ENCODE measurements around the gene ATP10B. TPM values are rescaled to one million over a fixed set of nuclear protein-coding genes. Genes with fewer than 3 reads are reported as not detected.

Gene ATP10B
- polyA plus RNA-seq, 1 donor (not counting 4 experiments of a cell fraction or from before 2014, with no cell fraction given) = 0.25 TPM

- no peaks in the 10 kb centered on the region for H3K36me3 ChIP-seq (ENCODE audit: control insufficient read depth in 2 of 2, extremely low read depth in 1 of 2, insufficient read depth in 2 of 2, low read length in 2 of 2)
- H3K9me3 ChIP-seq (ENCODE audit: control insufficient read depth, low read depth, low read length) = no peaks in the 10 kb centered on the region
- dilution Hi-C loops (cut with MboI; ENCODE audit: extremely low pct_ligation_motif_present, low sequenced_read_pairs) = no loop called here
- no peak for FAIRE-seq
- H3K4me1 ChIP-seq (ENCODE audit: control insufficient read depth, extremely low read depth, insufficient read depth, low read length) = no peaks in the 10 kb centered on the region
- no peak for DNase-seq (ENCODE audit: low read depth, low spot score)
- no peak overlapping the region for H3K4me2 ChIP-seq (ENCODE audit: control insufficient read depth, extremely low read depth, insufficient read depth, low read depth, low read length)
- no peaks in the 10 kb centered on the region for H3K27me3 ChIP-seq (ENCODE audit: control insufficient read depth, extremely low read depth, insufficient read depth, low read length)
- no peak overlapping the region for H3K9ac ChIP-seq (ENCODE audit: control insufficient read depth, extremely low read depth, insufficient read depth, low read length)
- H3K27ac ChIP-seq (ENCODE audit: control insufficient read depth, insufficient read depth, low read length) = no peak overlapping the region
- H3K4me3 ChIP-seq (ENCODE audit: control insufficient read depth in 2 of 3, extremely low read depth in 1 of 3, insufficient read depth in 2 of 3, low read depth in 1 of 3, low read length in 3 of 3) = no peak overlapping the region
- no peaks in the 10 kb centered on the region for H3K79me2 ChIP-seq (ENCODE audit: control insufficient read depth, insufficient read depth, low read length)
- H3K9me1 ChIP-seq (ENCODE audit: control insufficient read depth, extremely low read depth, insufficient read depth, low read length) = no peaks in the 10 kb centered on the region
- no peak overlapping the region for H2AFZ ChIP-seq (ENCODE audit: control insufficient read depth, low read length)
- no peaks in the 10 kb centered on the region for H4K20me1 ChIP-seq (ENCODE audit: control insufficient read depth, extremely low read depth, insufficient read depth, low read length)
- TF ChIP-seq EZH2 (IDR thresholded peaks at IDR 0.05; ENCODE audit: low read length) (no peak), CTCF (optimal IDR thresholded peaks at IDR 0.05 in 1 of 3, IDR thresholded peaks at IDR 0.05 in 1 of 3, conservative IDR thresholded peaks at IDR 0.05 in 1 of 3; ENCODE audit: extremely low read depth in 1 of 3, insufficient read depth in 2 of 3, low read length in 3 of 3) (no peak)
Measured at GRCh38 chr5:160749682-160750081, 102.3 kb downstream of the ATP10B start.

- dilution Hi-C loops (cut with MboI; ENCODE audit: extremely low pct_ligation_motif_present, low sequenced_read_pairs) = no loop called here
- H3K9ac ChIP-seq (ENCODE audit: control insufficient read depth, extremely low read depth, insufficient read depth, low read length) = no peak overlapping the region
- no peaks in the 10 kb centered on the region for H3K4me1 ChIP-seq (ENCODE audit: control insufficient read depth, extremely low read depth, insufficient read depth, low read length)
- no peaks in the 10 kb centered on the region for H3K9me3 ChIP-seq (ENCODE audit: control insufficient read depth, low read depth, low read length)
- no peak for FAIRE-seq
- H3K9me1 ChIP-seq (ENCODE audit: control insufficient read depth, extremely low read depth, insufficient read depth, low read length) = no peaks in the 10 kb centered on the region
- no peaks in the 10 kb centered on the region for H3K27me3 ChIP-seq (ENCODE audit: control insufficient read depth, extremely low read depth, insufficient read depth, low read length)
- no peak for TF ChIP-seq EZH2 (IDR thresholded peaks at IDR 0.05; ENCODE audit: low read length)
- TF ChIP-seq CTCF (optimal IDR thresholded peaks at IDR 0.05 in 1 of 3, IDR thresholded peaks at IDR 0.05 in 1 of 3, conservative IDR thresholded peaks at IDR 0.05 in 1 of 3; ENCODE audit: extremely low read depth in 1 of 3, insufficient read depth in 2 of 3, low read length in 3 of 3) = no peak
- H4K20me1 ChIP-seq (ENCODE audit: control insufficient read depth, extremely low read depth, insufficient read depth, low read length) = no peaks in the 10 kb centered on the region
- no peak overlapping the region for H3K4me2 ChIP-seq (ENCODE audit: control insufficient read depth, extremely low read depth, insufficient read depth, low read depth, low read length)
- H3K4me3 ChIP-seq (ENCODE audit: control insufficient read depth in 2 of 3, extremely low read depth in 1 of 3, insufficient read depth in 2 of 3, low read depth in 1 of 3, low read length in 3 of 3) = no peak overlapping the region
- H3K79me2 ChIP-seq (ENCODE audit: control insufficient read depth, insufficient read depth, low read length) = no peaks in the 10 kb centered on the region
- H3K27ac ChIP-seq (ENCODE audit: control insufficient read depth, insufficient read depth, low read length) = no peak overlapping the region
- no peak for DNase-seq (ENCODE audit: low read depth, low spot score)
- no peaks in the 10 kb centered on the region for H3K36me3 ChIP-seq (ENCODE audit: control insufficient read depth in 2 of 2, extremely low read depth in 1 of 2, insufficient read depth in 2 of 2, low read length in 2 of 2)
- H2AFZ ChIP-seq (ENCODE audit: control insufficient read depth, low read length) = no peak overlapping the region
Measured at GRCh38 chr5:160749026-160749425, 103.0 kb downstream of the ATP10B start.

Measured in keratinocyte (primary cell).